Brain microvascular endothelial cell (primary cell): ENCODE results near the gene LYPD5.
"Not testable (repeated sequence)": the region's sequence is repeated elsewhere in the genome, so short reads cannot be mapped to it uniquely, and the experiment has no call there.

ENCODE experiments used
- DNase-seq: peaks from one replicate; pipeline ENCODE4 v3.0.0-alpha.2; 2020
- H3K27ac ChIP-seq: fragments of 250-450 bp; sonication (Bioruptor Pico); 2 replicates; pipeline ENCODE4 v1.5.1; 2020; ENCODE audit warnings: mild to moderate bottlenecking, moderate library complexity
- H3K27me3 ChIP-seq: fragments of 250-450 bp; sonication (Bioruptor Pico); replicated peaks from 2 replicates; pipeline ENCODE4 v1.5.1; 2020; ENCODE audit warnings: mild to moderate bottlenecking
- H3K36me3 ChIP-seq: fragments of 250-450 bp; sonication (Bioruptor Pico); replicated peaks from 2 replicates; pipeline ENCODE4 v1.5.1; 2020; ENCODE audit warnings: mild to moderate bottlenecking
- H3K4me3 ChIP-seq: 2 replicates; pipeline ENCODE4 v1.5.1; 2011; ENCODE audit warnings: low read depth, mild to moderate bottlenecking, control low read depth, low read length, moderate library complexity
- in situ Hi-C: cut with HindIII; loops from 2 replicates; pipeline ENCODE4 v1.10.0; 2017; ENCODE audit warnings: low sequenced_read_pairs, low pct_ligation_motif_present
- TF ChIP-seq, protein P1 (sequence below): IDR thresholded peaks from 2 replicates; pipeline ENCODE4 v1.5.1; 2011; ENCODE audit warnings: low read depth, mild to moderate bottlenecking, moderate library complexity, low read length, control low read depth, inconsistent platforms; ENCODE audit errors: missing control alignments

LYPD5 gene

DNA sequence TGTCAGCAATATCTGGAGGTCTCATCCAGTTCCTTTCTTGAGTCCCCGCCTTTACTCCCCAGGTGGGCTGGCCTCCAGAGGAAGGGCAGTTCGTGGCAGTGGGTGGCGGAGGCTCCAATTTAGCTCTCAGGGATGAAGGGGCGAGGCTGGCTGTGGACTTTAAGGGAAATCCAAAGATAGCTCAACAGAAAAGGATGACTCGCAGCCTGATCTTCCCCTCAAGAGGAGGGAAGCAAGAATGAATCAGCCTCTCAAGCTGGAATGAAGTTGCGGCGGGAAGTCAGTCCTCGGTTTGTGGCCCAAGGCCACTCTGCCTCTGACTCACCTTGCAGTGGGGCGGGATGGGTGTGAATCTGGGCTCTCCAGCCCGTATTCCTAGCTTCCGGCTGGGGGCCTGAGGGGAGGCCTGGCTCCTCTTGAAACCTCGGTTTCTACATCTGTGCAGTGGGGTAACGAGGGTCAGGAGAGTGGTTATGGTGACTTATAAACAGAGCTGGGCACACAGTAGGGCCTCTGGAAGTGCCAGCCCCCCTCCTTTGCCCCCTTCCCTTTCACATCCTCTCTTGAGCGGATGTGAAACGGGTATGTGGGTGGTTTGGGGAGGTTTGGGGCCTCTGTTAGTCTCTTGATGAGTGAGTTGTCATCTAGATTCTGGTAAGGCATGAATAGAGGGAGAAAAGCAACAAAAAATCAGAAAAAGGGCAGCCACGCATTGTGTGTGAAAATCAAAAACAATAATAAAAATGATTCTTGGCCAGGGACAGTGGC, 37.0 kb downstream of the LYPD5 start:
- in situ Hi-C loops, result no loop called here
- TF ChIP-seq, protein P1, sequence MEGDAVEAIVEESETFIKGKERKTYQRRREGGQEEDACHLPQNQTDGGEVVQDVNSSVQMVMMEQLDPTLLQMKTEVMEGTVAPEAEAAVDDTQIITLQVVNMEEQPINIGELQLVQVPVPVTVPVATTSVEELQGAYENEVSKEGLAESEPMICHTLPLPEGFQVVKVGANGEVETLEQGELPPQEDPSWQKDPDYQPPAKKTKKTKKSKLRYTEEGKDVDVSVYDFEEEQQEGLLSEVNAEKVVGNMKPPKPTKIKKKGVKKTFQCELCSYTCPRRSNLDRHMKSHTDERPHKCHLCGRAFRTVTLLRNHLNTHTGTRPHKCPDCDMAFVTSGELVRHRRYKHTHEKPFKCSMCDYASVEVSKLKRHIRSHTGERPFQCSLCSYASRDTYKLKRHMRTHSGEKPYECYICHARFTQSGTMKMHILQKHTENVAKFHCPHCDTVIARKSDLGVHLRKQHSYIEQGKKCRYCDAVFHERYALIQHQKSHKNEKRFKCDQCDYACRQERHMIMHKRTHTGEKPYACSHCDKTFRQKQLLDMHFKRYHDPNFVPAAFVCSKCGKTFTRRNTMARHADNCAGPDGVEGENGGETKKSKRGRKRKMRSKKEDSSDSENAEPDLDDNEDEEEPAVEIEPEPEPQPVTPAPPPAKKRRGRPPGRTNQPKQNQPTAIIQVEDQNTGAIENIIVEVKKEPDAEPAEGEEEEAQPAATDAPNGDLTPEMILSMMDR, result no peak
- DNase-seq, result peak; percentile 95
- peak overlapping the region; percentile 81 for H3K27ac ChIP-seq
- no peaks in the 10 kb centered on the region for H3K36me3 ChIP-seq
- no peak overlapping the region for H3K4me3 ChIP-seq
- no peaks in the 10 kb centered on the region for H3K27me3 ChIP-seq

DNA sequence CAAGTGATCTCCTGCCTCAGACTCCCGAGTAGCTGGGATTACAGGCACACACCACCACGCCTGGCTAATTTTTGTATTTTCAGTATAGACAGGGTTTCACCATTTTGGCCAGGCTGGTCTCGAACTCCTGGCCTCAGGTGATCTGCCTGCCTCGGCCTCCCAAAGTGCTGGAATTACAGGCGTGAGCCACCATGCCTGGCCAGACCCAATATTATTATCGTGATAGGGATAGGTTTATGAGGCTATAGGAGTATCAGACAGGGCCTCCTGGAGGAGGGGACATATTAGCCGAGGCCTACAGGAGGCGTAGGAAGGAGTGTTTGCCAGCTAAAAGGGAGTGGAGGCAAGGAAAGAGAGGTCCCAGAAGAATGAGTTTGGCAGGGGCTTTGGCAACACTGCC, 37.6 kb downstream of the LYPD5 start:
- in situ Hi-C loops, H3K4me3 ChIP-seq, H3K27me3 ChIP-seq, H3K36me3 ChIP-seq, DNase-seq: not testable (repeated sequence)
- H3K27ac ChIP-seq, result peak overlapping the region; percentile 81

DNA sequence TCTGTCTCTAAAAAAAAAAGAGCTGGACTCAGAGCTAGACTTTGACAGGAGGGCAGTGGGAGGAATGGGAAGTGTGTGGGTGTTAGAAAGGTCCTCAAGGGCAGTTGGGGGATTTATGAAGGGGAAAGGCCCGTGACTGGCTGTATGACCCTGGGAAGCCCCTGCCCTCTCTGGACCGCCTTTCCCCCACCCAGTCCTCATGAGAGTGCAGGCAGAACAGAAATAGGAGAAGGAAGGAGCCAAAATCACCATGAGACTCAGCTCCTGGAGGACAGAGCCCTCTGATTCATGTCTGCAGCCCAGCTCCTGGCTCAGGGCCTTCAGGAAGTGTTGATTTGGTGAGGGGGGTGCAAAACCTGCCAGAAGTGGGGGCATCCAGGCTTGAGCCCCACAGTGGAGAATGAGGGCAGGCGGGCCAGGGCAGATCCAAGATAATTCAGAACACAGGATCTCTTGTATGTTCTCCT, 38.7 kb downstream of the LYPD5 start:
- H3K27ac ChIP-seq, result peak overlapping the region; percentile 6
- H3K27me3 ChIP-seq, result no peaks in the 10 kb centered on the region
- in situ Hi-C loops, result no loop called here
- DNase-seq, result no peak
- TF ChIP-seq, protein P1, result no peak
- H3K36me3 ChIP-seq, result no peaks in the 10 kb centered on the region
- H3K4me3 ChIP-seq, result no peak overlapping the region

DNA sequence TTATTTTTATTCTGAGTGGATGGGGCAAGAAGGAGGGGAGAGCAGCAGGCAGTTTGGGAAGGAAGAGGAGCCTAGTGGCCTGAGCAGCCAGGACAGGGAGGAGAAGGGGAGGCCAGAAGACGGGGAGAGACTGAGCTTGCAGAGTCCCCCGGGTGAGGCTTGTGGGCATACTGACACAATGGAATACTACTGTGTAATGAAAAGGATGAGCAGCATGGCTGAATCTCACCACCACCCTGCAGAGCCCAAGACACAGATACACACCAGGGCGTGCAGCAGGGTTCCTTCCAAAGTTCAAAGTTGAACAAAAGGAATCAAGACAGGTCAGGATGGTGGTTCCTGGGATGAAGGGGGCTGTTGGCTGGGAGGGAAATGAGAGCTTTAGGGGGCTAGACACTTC, 39.4 kb downstream of the LYPD5 start:
- TF ChIP-seq, protein P1, result no peak
- H3K4me3 ChIP-seq, result no peak overlapping the region
- in situ Hi-C loops, result no loop called here
- no peaks in the 10 kb centered on the region for H3K36me3 ChIP-seq
- H3K27me3 ChIP-seq, result no peaks in the 10 kb centered on the region
- DNase-seq, result no peak
- no peak overlapping the region for H3K27ac ChIP-seq

DNA sequence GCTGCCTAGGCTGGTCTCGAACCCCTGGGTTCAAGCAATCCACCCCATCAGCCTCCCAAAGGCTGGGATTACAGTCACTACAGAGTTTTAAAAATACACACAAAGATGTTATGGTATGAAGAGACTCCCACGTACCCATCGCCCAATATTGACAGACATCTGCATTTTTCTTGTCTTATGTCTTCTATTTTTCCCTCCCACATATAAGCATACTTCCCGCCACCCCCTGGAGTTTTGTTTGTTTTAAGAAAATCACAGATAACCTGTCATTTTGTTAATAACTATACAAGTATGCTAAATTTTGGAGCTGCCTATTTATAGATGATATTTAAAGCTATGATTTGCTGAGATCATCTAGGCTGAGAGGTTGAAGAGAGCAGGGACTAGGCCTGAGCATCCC, 41.3 kb downstream of the LYPD5 start:
- peak; percentile 59 for DNase-seq
- Histone ChIP-seq H3K27me3 (no peaks in the 10 kb centered on the region), H3K4me3 (no peak overlapping the region), H3K36me3 (no peaks in the 10 kb centered on the region), H3K27ac (no peak overlapping the region)
- TF ChIP-seq, protein P1, result no peak
- in situ Hi-C loops, result no loop called here

DNA sequence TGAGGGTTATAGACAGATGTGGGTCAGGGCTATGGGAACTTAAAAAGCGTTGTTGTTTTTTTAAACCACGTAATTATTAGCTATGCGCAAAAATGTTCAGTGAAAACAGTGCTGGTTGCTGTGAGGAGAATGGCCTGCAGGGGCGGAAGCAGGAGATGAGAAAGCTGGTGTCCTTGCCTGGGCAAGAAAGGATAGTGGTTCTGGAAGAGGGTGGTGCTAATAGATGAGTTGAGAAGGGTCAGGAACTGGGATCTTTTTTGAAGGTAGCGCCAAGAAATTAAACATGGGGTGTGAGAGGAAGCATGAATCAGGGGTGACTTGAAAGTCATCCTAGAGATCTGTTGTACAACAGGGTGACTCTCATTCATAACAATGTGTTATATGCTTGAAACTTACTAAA, 42.7 kb downstream of the LYPD5 start:
- H3K36me3 ChIP-seq, result no peaks in the 10 kb centered on the region
- peak overlapping the region; percentile 80 for H3K27ac ChIP-seq

More for the DNA sequence above, 42.7 kb downstream of the LYPD5 start:
- in situ Hi-C loops, result no loop called here
- Histone ChIP-seq H3K4me3 (no peak overlapping the region), H3K27me3 (no peaks in the 10 kb centered on the region)
- DNase-seq, result peak; percentile 85
- TF ChIP-seq, protein P1, result peak; percentile 82
